DLD1 (cell line): Measurements from ENCODE around the gene OR8K1.

Experiments
- in situ Hi-C: cut with HindIII; loops from 2 replicates; pipeline ENCODE4 v1.10.0; 2017; ENCODE audit warnings: low sequenced_read_pairs

Gene OR8K1

DNA sequence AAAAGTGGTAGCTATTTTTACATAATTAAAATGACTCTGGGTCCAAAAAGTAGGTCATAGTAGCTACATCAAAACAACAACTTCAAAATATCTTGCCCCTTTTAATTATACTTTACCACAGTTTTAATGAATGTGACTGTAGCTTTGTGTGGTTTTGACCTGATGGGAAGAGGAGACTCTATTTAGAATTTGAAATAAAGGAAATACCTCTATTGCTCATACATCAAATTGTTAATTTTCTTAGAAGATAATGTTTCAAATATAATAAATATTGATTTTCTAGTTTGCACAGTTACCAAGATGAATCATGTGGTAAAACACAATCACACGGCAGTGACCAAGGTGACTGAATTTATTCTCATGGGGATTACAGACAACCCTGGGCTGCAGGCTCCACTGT is at the start of gene OR8K1:
TSS of gene OR8K1 (plus strand) at position 301 of the 400 bp plus-strand sequence. CDS start at position 301, 0 bp downstream.
- in situ Hi-C loops = no loop called here

DNA sequence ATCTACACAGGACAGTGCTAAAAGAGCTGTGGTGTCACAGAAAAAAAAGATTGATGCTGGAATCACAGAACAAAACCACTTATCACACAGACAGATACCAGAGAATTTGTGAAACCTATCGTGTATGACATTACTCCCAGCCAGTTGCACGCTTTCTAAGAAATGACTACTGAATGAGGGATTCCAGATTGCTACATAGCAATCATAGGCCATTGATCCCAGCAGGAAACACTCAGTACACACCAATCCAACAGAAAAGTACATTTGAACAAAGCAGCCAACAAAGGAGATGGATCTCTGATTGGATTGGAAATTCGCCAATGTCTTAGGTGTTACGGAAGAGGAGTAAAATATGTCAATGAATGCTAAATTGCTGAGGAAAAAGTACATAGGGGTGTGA is 48.9 kb upstream of the OR8K1 start:
- in situ Hi-C loops = no loop called here

DNA sequence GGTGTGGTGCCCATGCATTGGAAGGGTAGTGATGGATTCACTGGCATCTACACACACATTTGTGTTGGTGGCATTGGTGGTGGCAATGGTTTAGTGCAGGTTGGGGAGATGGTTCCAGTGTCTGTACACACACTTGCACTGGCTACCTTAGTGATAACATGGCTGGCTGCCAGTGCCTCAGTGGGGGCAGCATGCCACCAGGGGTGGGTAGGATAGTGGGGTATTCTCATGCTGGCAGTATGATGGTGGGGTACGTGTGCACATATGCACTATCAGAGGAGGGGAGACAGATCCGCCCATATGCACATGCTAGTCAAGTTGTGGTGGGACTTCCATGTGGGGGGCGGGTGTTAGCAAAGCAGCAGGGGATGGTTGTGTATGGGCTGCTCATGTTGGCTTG is 38.0 kb upstream of the OR8K1 start:
- in situ Hi-C loops = no loop called here

DNA sequence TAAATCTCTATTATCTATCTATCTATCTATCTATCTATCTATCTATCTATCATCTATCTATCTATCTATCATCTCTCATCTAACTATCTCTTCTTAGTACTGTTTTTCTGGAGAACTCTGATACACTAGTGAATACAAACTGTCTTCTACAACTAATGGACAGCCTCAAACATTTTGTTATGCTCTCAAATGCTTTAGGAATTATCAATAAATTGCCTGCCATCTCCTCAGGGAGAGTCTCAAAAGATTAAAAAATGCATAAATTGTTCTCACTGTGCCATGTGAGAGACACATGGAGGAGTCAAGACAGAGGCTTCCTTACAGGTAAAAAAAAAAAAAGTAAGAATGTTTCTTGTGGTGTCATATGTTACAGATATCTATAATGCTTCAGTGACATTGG is 31.0 kb upstream of the OR8K1 start, which contains the start of gene OR8K3:
TSS of gene OR8K3 (plus strand) at position 301 of the 400 bp plus-strand sequence. CDS start 3,163 bp downstream, outside the sequence.
- in situ Hi-C loops = no loop called here

DNA sequence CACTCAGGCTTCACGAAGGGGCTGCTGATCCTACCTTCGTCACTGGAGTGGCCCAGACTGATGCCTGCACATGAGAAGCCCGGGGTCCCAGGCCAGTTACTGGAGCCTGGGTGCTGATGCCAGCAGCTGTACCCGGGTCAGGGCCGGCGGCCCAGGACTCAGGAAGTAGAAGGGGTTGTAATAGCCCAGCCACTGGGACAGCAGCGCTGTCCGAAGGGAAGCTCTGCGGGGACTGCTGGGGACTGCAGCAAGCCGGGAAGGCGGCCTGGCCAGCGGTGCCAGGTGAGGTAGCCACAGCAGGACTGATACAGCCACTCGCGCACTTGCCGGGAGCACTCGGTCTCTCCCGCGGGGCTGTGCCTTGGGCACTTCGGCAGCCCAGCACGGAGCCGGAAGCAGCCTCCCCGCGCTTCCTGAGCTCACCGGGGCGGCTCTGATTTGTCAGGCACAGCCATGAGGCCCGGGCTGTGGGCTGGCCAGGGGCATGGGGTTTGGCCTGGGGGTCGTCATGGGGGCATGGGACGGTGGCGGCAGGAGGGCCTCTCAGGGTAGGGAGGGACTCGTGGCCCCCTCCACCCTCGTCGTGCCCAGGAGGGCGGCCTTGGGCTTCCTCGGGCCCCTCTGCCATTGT is 13.9 kb upstream of the OR8K1 start:
- in situ Hi-C loops = no loop called here

DNA sequence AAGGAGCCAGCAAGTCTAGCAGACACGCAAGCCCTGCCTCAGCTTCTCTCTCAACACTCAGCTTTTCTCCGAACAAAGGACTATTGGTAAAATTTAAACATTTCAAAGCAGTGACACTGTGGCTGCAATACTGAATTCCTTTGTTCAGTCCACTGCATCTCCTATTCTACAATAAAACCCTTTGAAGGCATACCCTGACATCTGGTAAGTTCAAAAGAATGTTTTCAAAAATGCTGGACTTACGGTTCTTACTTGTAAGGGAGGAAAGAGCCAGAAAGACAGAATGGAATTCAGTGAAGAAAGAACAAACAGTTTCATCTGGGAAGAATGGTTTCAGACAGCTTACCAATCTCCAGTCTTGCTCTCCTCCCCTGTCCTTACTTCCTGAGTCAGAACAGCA is 12.7 kb upstream of the OR8K1 start:
- in situ Hi-C loops = no loop called here

DNA sequence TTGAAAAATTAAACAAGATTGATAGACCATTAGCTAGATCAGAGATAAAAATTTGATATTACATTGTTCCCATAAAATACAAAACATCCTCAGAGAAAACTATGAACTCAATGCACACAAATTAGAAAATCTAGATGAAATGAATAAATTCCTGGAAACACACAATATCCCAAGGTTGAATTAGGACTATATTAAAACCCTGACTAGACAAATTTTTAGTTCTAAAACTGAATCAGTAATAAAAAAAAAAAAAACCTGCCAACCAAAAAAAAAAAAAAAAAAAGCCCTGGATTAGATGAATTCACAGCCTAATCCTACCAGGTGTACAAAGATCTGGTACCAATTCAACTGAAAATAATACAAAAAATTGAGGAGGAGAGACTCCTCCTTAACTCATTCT is 5.5 kb upstream of the OR8K1 start:
- in situ Hi-C loops = no loop called here

DNA sequence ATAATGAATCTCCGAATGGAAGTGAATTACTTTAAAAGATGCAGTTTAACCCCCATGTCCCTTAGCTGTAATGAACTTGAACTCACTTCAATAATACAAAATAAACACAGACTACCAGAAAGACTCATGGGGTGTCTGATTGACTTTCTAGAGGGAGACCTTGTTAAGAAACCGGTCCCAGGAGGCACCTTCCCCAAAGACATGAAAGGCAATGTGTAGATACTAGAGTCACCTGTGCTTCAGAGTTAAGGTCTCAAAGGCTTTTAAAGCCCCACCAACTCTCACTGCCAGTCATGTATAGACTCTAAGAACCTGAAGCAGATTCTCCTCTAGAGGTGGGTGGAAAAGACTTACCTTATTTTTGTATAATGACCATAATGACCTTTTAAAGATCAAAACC is 8.2 kb downstream of the OR8K1 start, which contains the start of gene OR8J1:
TSS of gene OR8J1 (plus strand) at position 301 of the 400 bp plus-strand sequence. CDS start 5,956 bp downstream, outside the sequence.
- in situ Hi-C loops = no loop called here

DNA sequence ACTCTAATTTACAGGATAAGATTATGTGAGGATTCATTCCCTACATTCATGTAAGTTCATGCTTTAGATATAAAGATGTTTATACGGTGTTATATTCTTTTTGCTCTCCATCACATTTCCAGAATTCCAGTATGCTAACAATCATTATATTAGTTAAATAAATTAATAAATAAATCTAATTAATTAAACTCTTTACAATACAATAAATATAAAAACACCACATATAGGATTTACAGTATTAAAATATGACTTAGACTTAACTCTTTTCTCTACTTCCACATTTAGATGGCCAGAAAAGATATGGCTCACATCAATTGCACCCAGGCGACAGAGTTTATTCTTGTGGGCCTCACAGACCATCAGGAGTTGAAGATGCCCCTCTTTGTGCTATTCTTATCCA is 29.5 kb downstream of the OR8K1 start, which contains the start of gene OR8U1:
TSS of gene OR8U1 (plus strand) at position 301 of the 400 bp plus-strand sequence. CDS start at position 301, 0 bp downstream.
- in situ Hi-C loops = no loop called here

DNA sequence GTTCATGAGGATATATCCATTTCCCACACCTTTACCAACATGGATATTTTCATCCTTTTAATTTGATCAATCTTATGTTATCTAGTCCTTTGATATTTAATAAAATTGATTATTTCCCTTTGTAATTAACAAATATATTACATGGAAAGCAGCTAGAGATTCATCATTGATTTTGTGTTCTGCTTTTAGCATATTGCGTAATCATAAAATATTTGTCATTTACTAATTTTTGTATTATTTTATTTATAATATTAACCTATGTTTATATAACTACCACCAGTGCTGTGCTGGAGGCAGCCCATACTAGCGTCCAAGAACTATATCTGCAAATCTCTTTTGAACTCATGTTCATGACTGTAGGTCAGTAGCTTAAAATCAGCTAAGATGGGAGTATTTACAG is 34.3 kb downstream of the OR8K1 start:
- in situ Hi-C loops = no loop called here

DNA sequence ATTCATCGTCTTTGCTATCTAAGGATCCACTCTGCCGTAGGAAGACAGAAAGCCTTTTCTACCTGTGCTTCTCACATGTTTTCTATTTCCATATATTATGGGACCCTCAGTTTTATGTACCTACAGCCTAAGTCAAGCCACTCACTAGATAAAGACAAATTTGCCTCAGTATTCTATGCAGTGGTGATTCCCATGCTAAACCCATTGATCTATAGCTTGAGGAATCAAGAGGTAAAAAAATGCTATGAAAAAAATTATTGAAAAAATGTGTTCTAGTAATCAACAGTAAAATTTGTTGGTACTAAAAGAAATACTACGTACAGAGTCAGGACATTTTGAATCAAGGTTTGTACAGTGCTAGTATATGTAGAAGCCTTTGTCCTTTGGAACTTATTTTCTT is 48.5 kb downstream of the OR8K1 start:
- in situ Hi-C loops = no loop called here

DNA sequence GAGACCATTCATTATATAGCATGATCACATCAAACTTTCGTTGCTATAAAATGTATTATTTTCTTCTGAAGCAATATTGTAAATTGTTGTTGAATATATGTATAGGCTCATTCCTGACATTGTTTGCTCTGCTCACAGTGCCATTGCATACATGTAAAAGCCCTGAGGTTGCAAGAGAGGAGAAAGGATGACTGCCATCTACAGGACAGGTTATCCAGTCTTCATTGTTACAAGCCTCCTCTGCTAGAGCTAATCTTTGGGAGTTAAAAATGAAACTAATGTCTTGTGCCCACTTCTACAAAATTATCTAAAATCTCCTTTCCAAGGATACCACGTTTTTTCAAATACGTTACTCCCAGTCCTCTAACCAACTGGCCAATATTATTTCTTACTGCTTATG is 50.2 kb downstream of the OR8K1 start:
- in situ Hi-C loops = no loop called here
